DMS153 treated with DMSO at 0.1 percent for 48 hours (cell line): ENCODE results near the gene RUSC1.
"Not testable (repeated sequence)": the region's sequence is repeated elsewhere in the genome, so short reads cannot be mapped to it uniquely, and the experiment has no call there.

Experiments
- DNase-seq: peaks from one replicate; lab custom pipeline; 2025; ENCODE audit not compliant: unreplicated experiment; lab: John Stamatoyannopoulos, UW

RUSC1 gene

DNA sequence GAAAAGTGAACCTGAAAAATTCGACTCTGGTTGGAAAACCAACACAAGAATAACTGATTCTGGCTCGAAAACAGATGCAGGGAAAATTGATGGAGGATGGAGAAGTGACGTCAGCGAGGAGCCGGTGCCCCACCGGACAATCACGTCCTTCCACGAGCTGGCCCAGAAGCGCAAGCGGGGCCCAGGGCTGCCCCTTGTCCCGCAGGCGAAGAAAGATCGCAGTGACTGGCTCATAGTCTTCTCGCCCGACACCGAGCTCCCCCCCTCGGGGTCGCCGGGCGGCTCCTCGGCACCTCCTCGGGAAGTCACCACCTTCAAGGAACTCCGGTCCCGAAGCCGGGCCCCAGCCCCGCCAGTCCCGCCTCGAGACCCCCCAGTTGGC lies 1.9 kb downstream of the RUSC1 start:
- DNase-seq: no peak

- peak; percentile 93 for DNase-seq
These were observed 2.4 kb downstream of the RUSC1 start for GRCh38 chr1:155322953-155323728.

DNA sequence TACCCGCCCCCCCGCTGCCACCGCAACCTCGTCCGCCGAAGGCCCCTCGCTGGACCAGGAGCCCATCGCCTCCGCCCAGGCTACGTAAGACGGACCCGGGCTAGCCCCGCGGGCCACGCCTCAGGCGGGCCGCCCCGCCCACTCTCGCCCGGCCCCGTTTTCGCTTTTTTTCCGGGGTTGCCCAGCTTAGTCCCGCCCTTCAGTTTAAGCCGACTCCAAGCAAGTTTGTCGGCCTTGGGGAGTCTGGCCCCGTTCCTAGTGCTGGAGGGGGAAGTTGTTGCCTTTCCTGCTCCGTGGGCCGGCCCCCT lies 3.0 kb downstream of the RUSC1 start:
- peak; percentile 80 for DNase-seq

- DNase-seq: peak; percentile 98
These were observed 3.5 kb downstream of the RUSC1 start for GRCh38 chr1:155324037-155324716.

DNA sequence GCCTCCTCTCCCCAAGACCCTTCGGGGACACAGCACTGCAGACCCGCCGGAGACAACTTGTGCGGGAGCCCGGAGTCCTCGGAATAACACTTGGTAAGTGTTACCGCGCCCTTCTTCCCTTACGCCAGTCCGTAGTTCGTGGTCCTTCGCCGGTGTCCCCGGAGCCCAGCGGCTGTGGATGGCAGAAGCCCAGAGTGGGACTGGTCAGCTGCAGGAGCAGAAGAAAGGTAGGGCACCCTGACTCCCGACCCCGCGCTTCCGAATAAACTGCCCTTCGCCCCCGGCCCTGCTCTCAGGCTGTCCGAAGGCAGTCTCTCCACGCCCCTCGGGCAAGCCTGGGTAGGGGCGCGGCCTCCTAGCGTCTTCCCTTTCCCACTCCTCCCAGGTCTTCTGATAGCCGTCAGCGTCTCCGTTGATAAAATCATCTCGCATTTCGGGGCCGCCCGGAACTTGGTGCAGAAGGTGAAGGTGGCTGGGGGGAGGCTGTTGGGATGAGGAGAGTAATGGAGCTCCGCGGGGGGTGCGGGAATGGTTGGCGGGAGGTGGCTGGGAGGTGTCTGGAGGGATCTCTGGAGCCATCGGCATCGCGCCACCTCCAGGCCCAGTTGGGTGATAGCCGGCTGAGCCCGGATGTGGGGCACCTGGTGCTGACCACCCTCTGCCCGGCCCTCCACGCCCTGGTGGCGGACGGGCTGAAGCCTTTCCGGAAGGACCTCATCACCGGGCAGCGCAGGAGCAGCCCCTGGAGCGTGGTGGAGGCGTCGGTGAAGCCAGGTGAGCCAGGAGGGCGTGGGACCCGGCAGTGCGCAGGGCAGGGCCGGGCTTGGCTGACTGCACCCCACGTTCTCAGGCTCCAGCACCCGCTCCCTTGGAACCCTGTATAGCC lies 4.3 kb downstream of the RUSC1 start:
- DNase-seq: peak; percentile 53

DNA sequence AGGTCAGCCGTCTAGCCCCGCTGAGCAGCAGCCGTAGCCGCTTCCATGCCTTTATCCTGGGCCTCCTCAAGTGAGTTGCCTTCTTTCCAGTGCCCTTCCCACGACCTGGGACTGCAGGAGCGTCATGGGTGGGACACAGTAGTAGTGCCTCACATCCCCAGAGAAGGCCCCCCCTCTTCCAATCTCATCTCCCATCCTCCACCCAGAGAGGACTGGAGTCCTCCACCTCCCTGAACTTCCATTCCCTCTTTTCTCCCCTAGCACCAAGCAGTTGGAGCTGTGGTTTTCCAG lies 4.9 kb downstream of the RUSC1 start:
- no peak for DNase-seq

- no peak for DNase-seq
These were observed 5.4 kb downstream of the RUSC1 start for GRCh38 chr1:155326020-155326526.

DNA sequence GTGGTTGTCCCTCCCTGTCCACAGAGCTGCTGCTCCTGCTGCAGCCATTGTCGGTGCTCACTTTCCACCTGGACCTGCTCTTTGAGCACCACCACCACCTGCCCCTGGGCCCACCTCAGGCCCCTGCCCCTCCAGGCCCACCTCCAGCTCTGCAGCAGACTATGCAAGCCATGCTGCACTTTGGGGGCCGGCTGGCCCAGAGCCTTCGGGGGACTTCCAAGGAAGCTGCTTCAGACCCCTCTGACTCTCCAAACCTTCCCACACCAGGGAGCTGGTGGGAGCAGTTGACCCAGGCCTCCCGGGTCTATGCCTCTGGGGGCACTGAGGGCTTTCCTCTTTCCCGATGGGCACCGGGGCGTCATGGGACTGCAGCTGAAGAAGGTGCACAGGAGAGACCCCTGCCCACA lies 5.9 kb downstream of the RUSC1 start:
- DNase-seq: no peak

- DNase-seq: no peak
These were observed 7.3 kb downstream of the RUSC1 start for GRCh38 chr1:155327981-155328380.

GRCh38 chr1:155328856-155329255 lies 8.2 kb downstream of the RUSC1 start:
- DNase-seq: not testable (repeated sequence)

GRCh38 chr1:155329980-155330598 lies 9.4 kb downstream of the RUSC1 start:
- DNase-seq: no peak

DNA sequence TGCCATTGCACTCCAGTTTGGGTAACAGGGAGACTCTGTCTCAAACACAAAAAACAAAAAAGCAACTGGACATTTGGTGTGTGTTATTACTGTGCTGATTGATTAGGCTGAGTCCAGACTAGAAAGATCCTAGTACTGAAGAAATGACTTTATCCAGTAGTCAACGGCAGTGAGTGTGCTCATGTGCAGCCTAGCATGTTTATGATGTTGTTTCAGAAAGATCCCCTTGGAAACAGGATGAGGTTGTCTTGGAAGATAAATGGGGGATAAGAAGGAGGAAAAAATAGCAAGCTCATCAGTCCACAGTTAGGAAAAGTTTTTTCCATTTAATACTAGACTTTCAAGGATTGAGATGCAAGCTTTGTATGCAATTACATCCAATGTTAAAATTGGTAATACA lies 14.3 kb downstream of the RUSC1 start:
- no peak for DNase-seq

DNA sequence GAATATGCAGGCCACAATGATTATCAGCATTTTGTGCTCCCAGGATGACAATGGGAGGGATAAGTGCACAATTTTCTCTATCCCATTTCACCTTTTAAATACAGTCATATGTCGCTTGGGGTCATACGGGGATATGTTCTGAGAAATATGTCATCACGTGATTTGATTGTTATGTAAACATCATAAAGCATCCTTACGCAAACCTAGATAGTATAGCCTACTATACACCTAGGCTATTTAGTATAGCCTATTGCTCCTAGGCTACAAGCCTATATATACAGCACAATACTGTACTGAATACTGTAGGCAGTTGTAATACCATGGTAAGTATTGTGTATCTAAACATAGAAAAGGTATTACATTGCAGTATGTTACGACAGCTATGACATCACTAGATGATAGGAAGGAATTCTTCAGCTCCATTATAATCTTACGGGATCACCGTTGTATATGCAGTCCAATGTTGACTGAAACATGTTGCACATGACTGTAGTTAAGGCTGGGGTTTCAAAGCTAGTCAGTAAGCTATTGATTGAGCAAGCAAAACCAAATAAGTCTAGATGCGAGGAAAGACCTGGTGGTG lies 18.9 kb downstream of the RUSC1 start:
- no peak for DNase-seq

DNA sequence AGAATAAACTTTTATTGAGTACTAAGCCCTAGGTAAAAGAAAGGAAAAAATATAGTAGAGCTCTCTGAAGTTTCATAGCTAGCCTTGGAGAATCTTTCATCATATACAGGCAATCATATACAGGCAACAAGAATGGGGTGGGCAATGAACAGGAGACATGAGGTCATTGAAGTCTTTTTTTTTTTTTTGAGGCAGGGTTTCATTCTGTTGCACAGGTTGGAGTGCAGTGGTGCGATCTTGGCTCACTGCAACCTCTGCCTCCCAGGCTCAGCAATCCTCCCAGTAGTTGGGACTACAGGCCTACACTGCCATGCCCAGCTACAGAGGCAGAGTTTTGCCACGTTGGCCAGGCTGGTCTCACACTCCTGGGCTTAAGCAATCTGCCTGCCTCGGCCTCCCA lies 22.1 kb downstream of the RUSC1 start:
- no peak for DNase-seq

DNA sequence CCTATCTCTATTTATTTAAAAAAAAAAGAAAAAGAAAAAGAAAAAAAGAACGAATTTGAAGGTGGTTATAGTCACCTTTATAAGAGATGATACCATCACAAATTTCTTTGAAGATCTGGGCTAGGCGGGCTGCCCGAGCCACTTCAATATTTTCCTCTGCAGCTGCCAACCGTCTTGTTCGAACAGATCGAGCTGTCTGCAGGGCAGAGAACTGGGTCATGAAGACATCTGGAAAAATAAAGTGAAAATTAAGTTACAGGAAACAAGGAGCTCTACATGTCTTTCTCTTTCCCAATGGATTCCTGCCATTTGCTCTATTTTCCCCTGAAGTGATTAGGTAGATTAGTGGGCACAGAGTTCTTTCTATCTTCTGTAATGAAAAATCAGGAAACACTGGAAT lies 31.9 kb downstream of the RUSC1 start:
- DNase-seq: no peak

GRCh38 chr1:155360051-155360450 lies 39.4 kb downstream of the RUSC1 start:
- DNase-seq: no peak

GRCh38 chr1:155379180-155379579 lies 58.5 kb downstream of the RUSC1 start:
- no peak for DNase-seq

DNA sequence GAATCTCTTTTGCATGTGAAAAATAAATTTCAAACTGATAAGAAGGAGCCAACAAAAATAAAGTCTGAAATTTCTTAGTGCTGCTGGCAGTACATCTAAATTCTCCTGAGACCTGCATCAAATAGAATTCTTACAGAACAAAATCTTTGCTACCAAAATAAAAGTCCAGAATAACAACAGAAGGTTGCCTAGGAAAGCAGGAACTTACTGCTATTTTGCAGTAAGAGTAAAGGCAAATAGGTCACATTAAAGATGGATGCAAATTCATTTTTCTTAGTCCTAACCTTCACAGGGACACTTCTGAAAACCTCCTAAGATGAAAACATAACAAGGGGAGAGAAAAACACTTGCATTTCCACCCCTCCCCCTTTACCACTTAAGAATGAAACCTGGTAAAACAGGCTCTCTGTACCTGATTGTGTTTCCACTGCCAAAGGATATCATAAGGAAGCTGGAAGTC lies 59.0 kb downstream of the RUSC1 start:
- DNase-seq: no peak
